H9 (cell line): ENCODE results near the gene FAM78B. TPM values are rescaled to one million over a fixed set of nuclear protein-coding genes. Genes with fewer than 3 reads are reported as not detected.

Experiments
- DNase-seq: peaks from one replicate; pipeline ENCODE4 v3.0.0-alpha.2; 2017
- H2AFZ ChIP-seq: one replicate; pipeline ENCODE4 v1.6.1; 2013; ENCODE audit warnings: mild to moderate bottlenecking, low read length, control low read depth, moderate library complexity
- H2AK5ac ChIP-seq: 2 replicates; pipeline ENCODE4 v1.6.1; 2013; ENCODE audit warnings: low read length, control low read depth, mixed read lengths; ENCODE audit not compliant: insufficient read length
- H2BK120ac ChIP-seq: one replicate; pipeline ENCODE4 v1.6.1; 2013; ENCODE audit warnings: low read depth, mild to moderate bottlenecking, low read length, control low read depth, inconsistent platforms; ENCODE audit not compliant: poor library complexity, severe bottlenecking
- H2BK12ac ChIP-seq: 2 replicates; pipeline ENCODE4 v1.6.1; 2013; ENCODE audit warnings: low read length, control low read depth, mixed read lengths, low read depth; ENCODE audit not compliant: insufficient read length
- H2BK15ac ChIP-seq: 2 replicates; pipeline ENCODE4 v1.6.1; 2013; ENCODE audit warnings: low read depth, low read length, control low read depth
- H2BK20ac ChIP-seq: one replicate; pipeline ENCODE4 v1.6.1; 2013; ENCODE audit warnings: low read depth, mild to moderate bottlenecking, low read length, control low read depth, inconsistent platforms; ENCODE audit not compliant: poor library complexity, severe bottlenecking
- H2BK5ac ChIP-seq: 2 replicates; pipeline ENCODE4 v1.6.1; 2013; ENCODE audit warnings: low read length, control low read depth, mixed read lengths; ENCODE audit not compliant: insufficient read length
- H3K14ac ChIP-seq: 2 replicates; pipeline ENCODE4 v1.6.1; 2013; ENCODE audit warnings: low read length, control low read depth; ENCODE audit not compliant: insufficient read depth
- H3K18ac ChIP-seq: 2 replicates; pipeline ENCODE4 v1.6.1; 2013; ENCODE audit warnings: low read depth, mild to moderate bottlenecking, mixed read lengths, low read length, control low read depth; ENCODE audit not compliant: insufficient read length
- H3K23ac ChIP-seq: 2 replicates; pipeline ENCODE4 v1.6.1; 2013; ENCODE audit warnings: low read length, control low read depth, mixed read lengths, low read depth; ENCODE audit not compliant: insufficient read length
- H3K23me2 ChIP-seq: 2 replicates; pipeline ENCODE4 v1.6.1; 2013; ENCODE audit warnings: low read depth, mild to moderate bottlenecking, mixed read lengths, low read length, control low read depth; ENCODE audit not compliant: insufficient read length, poor library complexity, severe bottlenecking
- H3K27ac ChIP-seq: 2 replicates; pipeline ENCODE4 v1.5.1; 2013; ENCODE audit warnings: low read length, control low read depth, mixed read lengths, low read depth; ENCODE audit not compliant: insufficient read length
- H3K27me3 ChIP-seq: 2 replicates; pipeline ENCODE4 v1.6.1; 2013; ENCODE audit warnings: low read length, control low read depth, inconsistent platforms; ENCODE audit not compliant: insufficient read depth
- H3K4ac ChIP-seq: 2 replicates; pipeline ENCODE4 v1.6.1; 2013; ENCODE audit warnings: low read depth, mild to moderate bottlenecking, control low read depth, inconsistent platforms, low read length, moderate library complexity
- H3K4me1 ChIP-seq: 2 replicates; pipeline ENCODE4 v1.6.1; 2013; ENCODE audit warnings: low read length, control low read depth, inconsistent platforms; ENCODE audit not compliant: insufficient read depth
- H3K4me2 ChIP-seq: 2 replicates; pipeline ENCODE4 v1.6.1; 2013; ENCODE audit warnings: low read length, control low read depth, mixed read lengths; ENCODE audit not compliant: insufficient read length, insufficient read depth
- H3K56ac ChIP-seq: 2 replicates; pipeline ENCODE4 v1.6.1; 2013; ENCODE audit warnings: low read depth, mild to moderate bottlenecking, mixed read lengths, low read length, control low read depth; ENCODE audit not compliant: insufficient read length
- H3K79me1 ChIP-seq: 2 replicates; pipeline ENCODE4 v1.6.1; 2013; ENCODE audit warnings: low read depth, mild to moderate bottlenecking, moderate library complexity, low read length, control low read depth, inconsistent platforms; ENCODE audit not compliant: insufficient read depth, poor library complexity, severe bottlenecking
- H3K79me2 ChIP-seq: 2 replicates; pipeline ENCODE4 v1.6.1; 2013; ENCODE audit warnings: low read length, control low read depth, inconsistent platforms; ENCODE audit not compliant: insufficient read depth
- H3K9ac ChIP-seq: 2 replicates; pipeline ENCODE4 v1.6.1; 2013; ENCODE audit warnings: low read length, control low read depth, mixed read lengths; ENCODE audit not compliant: insufficient read length; ENCODE audit errors: extremely low read depth
- H3K9me3 ChIP-seq: one replicate; pipeline ENCODE4 v1.6.1; 2013; ENCODE audit warnings: low read depth, low read length, inconsistent platforms; ENCODE audit not compliant: control insufficient read depth
- H3T11ph ChIP-seq: one replicate; pipeline ENCODE4 v1.6.1; 2013; ENCODE audit warnings: mild to moderate bottlenecking, low read length, control low read depth, inconsistent platforms
- H4K20me1 ChIP-seq: one replicate; pipeline ENCODE4 v1.6.1; 2013; ENCODE audit not compliant: control insufficient read depth, insufficient read length, insufficient read depth
- H4K5ac ChIP-seq: 2 replicates; pipeline ENCODE4 v1.6.1; 2013; ENCODE audit warnings: low read depth, mild to moderate bottlenecking, mixed read lengths, low read length, control low read depth; ENCODE audit not compliant: insufficient read length
- H4K8ac ChIP-seq: replicated peaks from 2 replicates; pipeline ENCODE4 v1.6.1; 2013; ENCODE audit warnings: low read length, control low read depth, mixed read lengths, low read depth; ENCODE audit not compliant: insufficient read length
- H4K91ac ChIP-seq: 2 replicates; pipeline ENCODE4 v1.6.1; 2013; ENCODE audit warnings: low read depth, mild to moderate bottlenecking, moderate library complexity, mixed read lengths, low read length, control low read depth; ENCODE audit not compliant: insufficient read length
- H3K27ac Mint-ChIP-seq, 3 experiments: 2 replicates in 2 of 3; 3 replicates in 1 of 3; pipeline ENCODE4 v1.8.0; 2020 to 2021; ENCODE audit warnings: mixed read lengths in 3 of 3, mild to moderate bottlenecking in 1 of 3, moderate library complexity in 1 of 3
- H3K27me3 Mint-ChIP-seq: 2 replicates; pipeline ENCODE4 v1.8.0; 2021; ENCODE audit warnings: low read depth, mild to moderate bottlenecking, moderate library complexity, mixed read lengths
- H3K36me3 Mint-ChIP-seq, 3 experiments: 2 replicates in 2 of 3; 3 replicates in 1 of 3; pipeline ENCODE4 v1.8.0; 2020 to 2021; ENCODE audit warnings: low read depth in 3 of 3, mixed read lengths in 3 of 3; ENCODE audit not compliant: insufficient read depth in 1 of 3
- H3K4me1 Mint-ChIP-seq, 2 experiments: 2 replicates each; pipeline ENCODE4 v1.8.0; 2020; ENCODE audit warnings: mixed read lengths in 2 of 2
- H3K4me3 Mint-ChIP-seq, 2 experiments: 2 replicates in 1 of 2; 3 replicates in 1 of 2; pipeline ENCODE4 v1.8.0; 2020 to 2021; ENCODE audit warnings: mild to moderate bottlenecking in 2 of 2, mixed read lengths in 2 of 2, moderate library complexity in 1 of 2
- H3K9me3 Mint-ChIP-seq, 2 experiments: 2 replicates in 1 of 2; 3 replicates in 1 of 2; pipeline ENCODE4 v1.8.0; 2020; ENCODE audit warnings: mild to moderate bottlenecking in 2 of 2, mixed read lengths in 2 of 2, moderate library complexity in 1 of 2
- CTCF ChIP-seq: fragments of 200-600 bp; sonication (generic); conservative IDR thresholded peaks from 3 replicates; pipeline ENCODE4 v1.8.0; 2021; ENCODE audit warnings: antibody characterized with exemption, mild to moderate bottlenecking
- WGBS: extraction: QIAGEN DNeasy Blood & Tissue Kit; methylation state at CpG from one replicate; pipeline ENCODE4 v1.1.7; 2013; ENCODE audit warnings: missing lambda C conversion rate, low lambda C conversion rate, mixed read lengths; ENCODE audit not compliant: insufficient read length; ENCODE audit errors: extremely low coverage; 5-methylcytosine and 5-hydroxymethylcytosine counted together
- total RNA-seq: library from RNA; stranded (reverse); gene quantifications from 2 replicates; pipeline ENCODE4 v1.2.1, GENCODE V29; 2021

The FAM78B gene
- total RNA-seq, 1 experiment from 2014 or later: 2.3 TPM

- Histone ChIP-seq H4K8ac (no peak overlapping the region), H3K9me3 (no peaks in the 10 kb centered on the region), H3K27ac (no peak overlapping the region), H4K5ac (no peak overlapping the region), H3K79me2 (no peaks in the 10 kb centered on the region), H2BK12ac (no peak overlapping the region), H3K18ac (no peak overlapping the region), H3K23me2 (no peaks in the 10 kb centered on the region), H2AK5ac (no peak overlapping the region), H2AFZ (no peak overlapping the region), H3K4me2 (no peak overlapping the region), H2BK5ac (no peak overlapping the region), H3K27me3 (no peaks in the 10 kb centered on the region), H2BK20ac (no peak overlapping the region), H4K91ac (no peak overlapping the region), H3K14ac (no peak overlapping the region), H3K79me1 (no peaks in the 10 kb centered on the region), H3K4me1 (no peaks in the 10 kb centered on the region), H3K9ac (no peak overlapping the region), H3K56ac (no peak overlapping the region), H3T11ph (no peak overlapping the region), H3K23ac (no peak overlapping the region), H2BK15ac (no peak overlapping the region), H3K4ac (no peak overlapping the region), H4K20me1 (no peaks in the 10 kb centered on the region), H2BK120ac (no peak overlapping the region)
- Mint-ChIP-seq H3K27me3 (peaks cover 11% of the 10 kb centered on the region), H3K36me3 (no peaks in the 10 kb centered on the region), H3K4me1 (no peaks in the 10 kb centered on the region), H3K4me3 (no peak overlapping the region), H3K27ac (no peak overlapping the region), H3K9me3 (no peaks in the 10 kb centered on the region)
- TF ChIP-seq CTCF: no peak
- no CpG with 5 or more reads among the region's 3 CpGs for WGBS
- DNase-seq: no peak
Observed at GRCh38 chr1:166111430-166111829, 55.4 kb downstream of the FAM78B start.
